Hepatocyte (in vitro differentiated cells): ENCODE measurements around the gene KRT71. TPM values are rescaled to one million over a fixed set of nuclear protein-coding genes. Genes with fewer than 3 reads are reported as not detected.

Experiments
- DNase-seq: peaks from one replicate; pipeline ENCODE4 v3.0.0-alpha.2; 2016; ENCODE audit warnings: low spot score
- H2AFZ ChIP-seq: fragments of 200-600 bp; sonication (generic); 2 replicates; pipeline ENCODE4 v1.6.0; 2016; ENCODE audit warnings: antibody characterized with exemption, mild to moderate bottlenecking
- H3K27ac ChIP-seq: fragments of 200-600 bp; sonication (generic); 2 replicates; pipeline ENCODE4 v1.5.1; 2016; ENCODE audit warnings: mild to moderate bottlenecking
- H3K27me3 ChIP-seq: fragments of 200-600 bp; sonication (generic); 2 replicates; pipeline ENCODE4 v1.6.1; 2016
- H3K36me3 ChIP-seq: fragments of 200-600 bp; sonication (generic); replicated peaks from 2 replicates; pipeline ENCODE4 v1.5.1; 2016; ENCODE audit warnings: low read depth; ENCODE audit not compliant: insufficient read depth
- H3K4me1 ChIP-seq: fragments of 200-600 bp; sonication (generic); 2 replicates; pipeline ENCODE4 v1.5.1; 2016; ENCODE audit warnings: mild to moderate bottlenecking, moderate library complexity; ENCODE audit not compliant: insufficient read depth
- H3K4me2 ChIP-seq: fragments of 200-600 bp; sonication (generic); 2 replicates; pipeline ENCODE4 v1.6.0; 2016
- H3K4me3 ChIP-seq: fragments of 200-600 bp; sonication (generic); 2 replicates; pipeline ENCODE4 v1.5.1; 2016; ENCODE audit warnings: mild to moderate bottlenecking
- H3K79me2 ChIP-seq: fragments of 200-600 bp; sonication (generic); 2 replicates; pipeline ENCODE4 v1.6.0; 2017; ENCODE audit warnings: mild to moderate bottlenecking
- H3K9me2 ChIP-seq: fragments of 200-600 bp; sonication (generic); replicated peaks from 2 replicates; pipeline ENCODE4 v1.6.0; 2017; ENCODE audit warnings: mild to moderate bottlenecking; ENCODE audit not compliant: insufficient read depth
- H3K9me3 ChIP-seq: fragments of 200-600 bp; sonication (generic); 2 replicates; pipeline ENCODE4 v1.5.1; 2016; ENCODE audit warnings: low read depth, mild to moderate bottlenecking
- H4K20me1 ChIP-seq: fragments of 200-600 bp; sonication (generic); 2 replicates; pipeline ENCODE4 v1.6.0; 2016; ENCODE audit warnings: mild to moderate bottlenecking; ENCODE audit not compliant: insufficient read depth, poor library complexity, severe bottlenecking
- CTCF ChIP-seq: fragments of 200-600 bp; sonication (generic); IDR thresholded peaks from 2 replicates; pipeline ENCODE4 v1.5.1; 2016; ENCODE audit warnings: antibody characterized with exemption, mild to moderate bottlenecking; ENCODE audit not compliant: poor library complexity
- EZH2 ChIP-seq: fragments of 200-600 bp; sonication (generic); IDR thresholded peaks from 2 replicates; pipeline ENCODE4 v1.6.1; 2016; ENCODE audit warnings: antibody characterized with exemption, mild to moderate bottlenecking, borderline replicate concordance
- EZH2phosphoT487 ChIP-seq: fragments of 200-600 bp; sonication (generic); IDR thresholded peaks from one replicate; pipeline ENCODE4 v1.6.1; 2018; ENCODE audit warnings: antibody characterized with exemption, mild to moderate bottlenecking, low read depth, moderate library complexity; ENCODE audit not compliant: unreplicated experiment, severe bottlenecking
- WGBS: methylation state at CpG from one replicate; pipeline ENCODE4 v1.1.6; 2016; ENCODE audit warnings: low lambda C conversion rate; ENCODE audit errors: missing lambda C conversion rate; 5-methylcytosine and 5-hydroxymethylcytosine counted together
- polyA plus RNA-seq: library from polyadenylated mRNA; unstranded; fragments of >200 nt; fragmentation: Nextera tagmentation; extraction: Ambion mirVana; gene quantifications from 2 replicates; pipeline ENCODE4 v1.2.1, GENCODE V29; 2016
- total RNA-seq: library from RNA; depleted of rRNA; stranded (reverse); fragments of >200 nt; gene quantifications from 2 replicates; pipeline ENCODE4 v1.2.3, GENCODE V29; 2014

Gene KRT71
- total and polyA plus RNA-seq, 2 experiments from 2014 or later = not detected

GRCh38 chr12:52564582-52564981 is 11.6 kb upstream of the KRT71 start:
- no peak for TF ChIP-seq CTCF
- TF ChIP-seq EZH2phosphoT487 = no peak
- no peak for TF ChIP-seq EZH2
- no peak overlapping the region for H3K4me3 ChIP-seq
- no peaks in the 10 kb centered on the region for H3K36me3 ChIP-seq
- H3K27me3 ChIP-seq = peaks cover 26% of the 10 kb centered on the region
- no peak for DNase-seq
- no peaks in the 10 kb centered on the region for H4K20me1 ChIP-seq
- WGBS = 50% methylated on average over 1 of the region's 1 CpG
- H3K27ac ChIP-seq = no peak overlapping the region
- no peaks in the 10 kb centered on the region for H3K4me1 ChIP-seq
- H2AFZ ChIP-seq = no peak overlapping the region
- H3K79me2 ChIP-seq = no peaks in the 10 kb centered on the region
- no peak overlapping the region for H3K4me2 ChIP-seq
- H3K9me2 ChIP-seq = no peaks in the 10 kb centered on the region
- H3K9me3 ChIP-seq = no peaks in the 10 kb centered on the region

- no peak overlapping the region for H3K27ac ChIP-seq
- H3K36me3 ChIP-seq = no peaks in the 10 kb centered on the region
- no peak overlapping the region for H3K4me2 ChIP-seq
- H3K9me3 ChIP-seq = no peaks in the 10 kb centered on the region
- peaks cover 19% of the 10 kb centered on the region for H3K27me3 ChIP-seq
- no peaks in the 10 kb centered on the region for H3K9me2 ChIP-seq
- H4K20me1 ChIP-seq = no peaks in the 10 kb centered on the region
- no peak overlapping the region for H3K4me3 ChIP-seq
- WGBS = 53% methylated on average over 3 of the region's 3 CpGs
- H3K4me1 ChIP-seq = no peaks in the 10 kb centered on the region
- H3K79me2 ChIP-seq = no peaks in the 10 kb centered on the region
- H2AFZ ChIP-seq = no peak overlapping the region
- DNase-seq = peak; percentile 21
- TF ChIP-seq EZH2phosphoT487 (no peak), EZH2 (no peak), CTCF (peak; percentile 23)
These were observed 9.0 kb upstream of the KRT71 start for GRCh38 chr12:52561880-52562449.

- Histone ChIP-seq H3K27me3 (peaks cover 19% of the 10 kb centered on the region), H3K27ac (no peak overlapping the region), H3K9me2 (no peaks in the 10 kb centered on the region), H2AFZ (no peak overlapping the region), H4K20me1 (no peaks in the 10 kb centered on the region), H3K4me3 (no peak overlapping the region), H3K9me3 (no peaks in the 10 kb centered on the region), H3K36me3 (no peaks in the 10 kb centered on the region), H3K4me1 (no peaks in the 10 kb centered on the region), H3K4me2 (no peak overlapping the region), H3K79me2 (no peaks in the 10 kb centered on the region)
- DNase-seq = no peak
- 88% methylated on average over 4 of the region's 4 CpGs for WGBS
- TF ChIP-seq EZH2 (no peak), CTCF (no peak), EZH2phosphoT487 (no peak)
These were observed 7.0 kb upstream of the KRT71 start for GRCh38 chr12:52559979-52560378.
